ENCODE results near the gene MREG. TPM values are rescaled to one million over a fixed set of nuclear protein-coding genes. Genes with fewer than 3 reads are reported as not detected.
"Not testable (repeated sequence)": the region's sequence is repeated elsewhere in the genome, so short reads cannot be mapped to it uniquely, and the experiment has no call there.

The MREG gene
- total RNA-seq, 1 donor from 2014 or later = 11.8 TPM

DNA sequence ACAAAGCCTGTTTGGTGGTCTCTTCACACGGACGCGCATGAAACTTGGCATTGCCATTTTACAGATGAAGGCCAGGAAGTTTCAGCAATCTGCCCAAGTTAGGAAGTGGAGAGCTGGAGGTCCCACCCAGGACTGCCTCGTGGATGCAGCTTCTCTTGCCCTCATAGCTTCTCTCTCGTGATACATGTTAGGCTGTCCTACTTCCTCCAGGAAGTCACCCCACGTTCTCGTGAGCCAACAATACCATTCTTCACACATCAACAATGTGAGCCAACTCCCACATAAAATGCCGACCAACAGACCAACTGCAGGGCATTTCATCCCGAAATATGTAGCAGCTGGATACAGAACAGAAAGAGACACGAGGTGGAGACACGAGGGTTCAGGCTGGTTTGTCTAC is 85.3 kb downstream of the MREG start:
- TF ChIP-seq POLR2AphosphoS5 (IDR thresholded peaks at IDR 0.05; ENCODE audit: insufficient read depth in 1 of 2, low read depth in 1 of 2) = no peak
- TF ChIP-seq POLR2A (IDR thresholded peaks at IDR 0.05) = no peak
- TF ChIP-seq, protein P1, sequence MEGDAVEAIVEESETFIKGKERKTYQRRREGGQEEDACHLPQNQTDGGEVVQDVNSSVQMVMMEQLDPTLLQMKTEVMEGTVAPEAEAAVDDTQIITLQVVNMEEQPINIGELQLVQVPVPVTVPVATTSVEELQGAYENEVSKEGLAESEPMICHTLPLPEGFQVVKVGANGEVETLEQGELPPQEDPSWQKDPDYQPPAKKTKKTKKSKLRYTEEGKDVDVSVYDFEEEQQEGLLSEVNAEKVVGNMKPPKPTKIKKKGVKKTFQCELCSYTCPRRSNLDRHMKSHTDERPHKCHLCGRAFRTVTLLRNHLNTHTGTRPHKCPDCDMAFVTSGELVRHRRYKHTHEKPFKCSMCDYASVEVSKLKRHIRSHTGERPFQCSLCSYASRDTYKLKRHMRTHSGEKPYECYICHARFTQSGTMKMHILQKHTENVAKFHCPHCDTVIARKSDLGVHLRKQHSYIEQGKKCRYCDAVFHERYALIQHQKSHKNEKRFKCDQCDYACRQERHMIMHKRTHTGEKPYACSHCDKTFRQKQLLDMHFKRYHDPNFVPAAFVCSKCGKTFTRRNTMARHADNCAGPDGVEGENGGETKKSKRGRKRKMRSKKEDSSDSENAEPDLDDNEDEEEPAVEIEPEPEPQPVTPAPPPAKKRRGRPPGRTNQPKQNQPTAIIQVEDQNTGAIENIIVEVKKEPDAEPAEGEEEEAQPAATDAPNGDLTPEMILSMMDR (IDR thresholded peaks at IDR 0.05) = no peak
- H3K9me3 ChIP-seq = no peaks in the 10 kb centered on the region
- H3K4me3 ChIP-seq = no peak overlapping the region
- DNase-seq (ENCODE audit: extremely low spot score in 2 of 2) = no peak
- no peak overlapping the region for H3K27ac ChIP-seq
- H3K36me3 ChIP-seq = no peaks in the 10 kb centered on the region
- intact Hi-C loops (cut with DNase I) = no loop called here
- no peaks in the 10 kb centered on the region for H3K27me3 ChIP-seq
- no peaks in the 10 kb centered on the region for H3K4me1 ChIP-seq

DNA sequence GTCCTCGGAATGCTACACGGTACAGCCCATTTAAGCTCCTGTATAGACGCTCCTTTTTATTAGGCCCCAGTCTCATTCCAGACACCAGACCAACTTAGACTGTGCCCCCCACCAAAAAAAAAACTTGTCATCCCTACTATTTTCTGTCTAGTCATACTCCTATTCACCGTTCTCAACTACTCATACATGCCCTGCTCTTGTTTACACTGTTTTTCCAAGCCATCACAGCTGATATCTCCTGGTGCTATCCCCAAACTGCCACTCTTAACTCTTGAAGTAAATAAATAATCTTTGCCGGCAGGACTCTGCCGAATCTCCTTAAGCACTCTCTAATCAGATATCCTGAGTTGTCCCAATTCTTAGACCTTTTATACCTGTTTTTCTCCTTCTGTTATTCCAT is 86.4 kb downstream of the MREG start:
- H3K27ac ChIP-seq; H3K9me3 ChIP-seq; DNase-seq (ENCODE audit: extremely low spot score in 2 of 2); H3K27me3 ChIP-seq; H3K4me1 ChIP-seq; H3K36me3 ChIP-seq; intact Hi-C loops (cut with DNase I); H3K4me3 ChIP-seq: not testable (repeated sequence)

DNA sequence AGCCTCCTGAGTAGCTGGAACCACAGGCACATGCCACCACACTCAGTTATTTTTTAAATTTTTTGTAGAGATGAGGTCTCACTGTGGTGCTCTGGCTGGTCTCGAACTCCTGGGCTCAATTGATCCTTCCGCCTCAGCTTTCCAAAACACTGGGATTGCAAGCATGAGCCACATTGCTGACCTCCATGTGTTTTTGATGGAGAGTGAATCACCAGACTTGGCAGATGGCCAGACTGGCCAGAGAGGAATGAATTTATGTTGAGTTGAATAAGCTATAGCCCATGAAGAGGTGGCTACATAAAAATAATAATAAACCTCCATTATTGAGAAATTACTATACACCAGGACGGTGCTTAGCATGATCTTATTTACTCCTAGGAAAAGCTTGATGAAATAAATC is 91.5 kb downstream of the MREG start:
- intact Hi-C loops (cut with DNase I) = no loop called here
- Histone ChIP-seq H3K9me3 (no peaks in the 10 kb centered on the region), H3K27ac (no peak overlapping the region), H3K27me3 (no peaks in the 10 kb centered on the region), H3K36me3 (no peaks in the 10 kb centered on the region), H3K4me3 (no peak overlapping the region), H3K4me1 (no peaks in the 10 kb centered on the region)
- DNase-seq (ENCODE audit: extremely low spot score in 2 of 2) = peak in 1 of 2 donors; percentile 52
- TF ChIP-seq, protein P1 (IDR thresholded peaks at IDR 0.05) = no peak
- no peak for TF ChIP-seq POLR2AphosphoS5 (IDR thresholded peaks at IDR 0.05; ENCODE audit: insufficient read depth in 1 of 2, low read depth in 1 of 2)
- no peak for TF ChIP-seq POLR2A (IDR thresholded peaks at IDR 0.05)

DNA sequence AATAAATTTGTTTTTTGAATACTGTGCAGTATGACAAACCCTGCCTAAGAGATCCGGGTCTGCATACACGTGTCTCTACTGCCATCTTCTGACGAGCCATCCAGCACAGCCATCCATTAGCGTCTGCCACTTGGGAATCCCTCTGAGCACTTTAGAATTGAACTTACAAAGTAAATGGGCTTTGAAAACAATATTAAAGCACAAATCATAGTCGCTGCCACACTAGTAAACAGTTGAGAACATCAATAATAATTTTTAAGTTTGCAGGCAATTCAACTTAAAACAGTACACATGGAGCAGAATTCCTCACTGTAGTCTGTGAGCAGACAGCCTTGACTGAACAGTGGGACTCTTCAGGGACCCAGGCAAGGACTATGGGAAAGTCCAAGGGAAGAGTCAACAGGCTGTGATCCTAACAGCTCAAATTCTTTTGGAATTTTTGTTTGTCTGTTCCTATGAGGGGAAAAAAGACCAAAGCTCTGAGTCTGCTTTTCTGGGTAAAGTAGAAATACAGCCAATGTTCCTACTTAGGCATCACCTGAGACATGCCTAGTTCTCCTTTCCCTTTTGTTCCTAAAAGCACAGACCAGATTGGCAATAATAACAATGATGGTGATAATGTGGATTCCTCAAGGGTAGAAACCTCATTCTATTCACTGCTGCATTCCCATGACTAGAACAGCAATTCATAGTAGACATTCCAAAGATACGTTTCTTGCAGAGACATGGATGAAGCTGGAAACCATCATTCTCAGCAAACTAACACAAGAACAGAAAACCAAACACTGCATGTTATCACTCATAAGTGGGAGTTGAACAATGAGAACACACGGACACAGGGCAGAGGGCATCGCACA is 92.9 kb downstream of the MREG start:
- TF ChIP-seq POLR2AphosphoS5 (IDR thresholded peaks at IDR 0.05; ENCODE audit: insufficient read depth in 1 of 2, low read depth in 1 of 2) = no peak
- TF ChIP-seq, protein P1 (IDR thresholded peaks at IDR 0.05) = peak; percentile 57 to 85 (median 75)
- H3K36me3 ChIP-seq = no peaks in the 10 kb centered on the region
- no peak overlapping the region for H3K27ac ChIP-seq
- intact Hi-C loops (cut with DNase I) = no loop called here
- peak in 1 of 2 donors; percentile 78 for DNase-seq (ENCODE audit: extremely low spot score in 2 of 2)
- H3K27me3 ChIP-seq = no peaks in the 10 kb centered on the region
- no peaks in the 10 kb centered on the region for H3K9me3 ChIP-seq
- H3K4me1 ChIP-seq = no peaks in the 10 kb centered on the region
- no peak overlapping the region for H3K4me3 ChIP-seq

DNA sequence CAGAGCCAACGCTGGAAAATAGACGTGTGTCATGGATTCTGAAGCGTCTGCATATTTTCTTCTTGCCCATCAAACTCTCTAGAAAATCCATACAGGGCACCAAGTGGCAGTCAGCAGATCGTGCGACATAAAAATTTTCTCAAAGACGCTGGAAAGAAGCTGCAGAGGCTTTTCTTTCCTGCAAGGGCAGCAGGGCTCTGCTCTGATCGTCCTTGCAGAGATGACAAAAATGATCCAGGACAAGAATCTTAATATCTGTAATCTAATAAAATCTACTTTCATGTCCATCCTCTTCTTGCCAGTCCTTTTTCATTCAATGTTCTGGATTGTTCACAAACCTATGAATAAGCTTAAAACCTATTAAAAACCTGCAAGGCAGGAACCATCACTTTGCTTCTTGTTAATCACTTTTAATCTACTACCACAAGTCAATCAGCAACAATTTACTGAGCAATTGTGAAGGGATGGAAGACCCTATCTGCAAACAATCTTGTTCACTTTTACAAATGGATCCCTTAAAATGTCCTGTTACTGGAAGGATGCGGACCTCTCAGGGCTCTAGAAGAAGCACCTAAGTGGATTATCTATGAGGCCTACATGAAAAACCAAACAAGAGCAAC is 93.6 kb downstream of the MREG start:
- intact Hi-C loops (cut with DNase I) = loop anchor here (10.0 kb wide), 1 partner anchor 465 kb away; no protein-coding TSS in a partner anchor
- H3K27ac ChIP-seq = no peak overlapping the region

More for the DNA sequence above, 93.6 kb downstream of the MREG start:
- Histone ChIP-seq H3K27me3 (no peaks in the 10 kb centered on the region), H3K4me1 (no peaks in the 10 kb centered on the region), H3K36me3 (no peaks in the 10 kb centered on the region), H3K4me3 (no peak overlapping the region), H3K9me3 (no peaks in the 10 kb centered on the region)
- TF ChIP-seq POLR2AphosphoS5 (IDR thresholded peaks at IDR 0.05; ENCODE audit: insufficient read depth in 1 of 2, low read depth in 1 of 2) (no peak), POLR2A (IDR thresholded peaks at IDR 0.05) (no peak)
- TF ChIP-seq, protein P1 (IDR thresholded peaks at IDR 0.05) = no peak
- DNase-seq (ENCODE audit: extremely low spot score in 2 of 2) = peak in 1 of 2 donors; percentile 60
